ENCODE data around the gene WIPI1.

Gene WIPI1

DNA sequence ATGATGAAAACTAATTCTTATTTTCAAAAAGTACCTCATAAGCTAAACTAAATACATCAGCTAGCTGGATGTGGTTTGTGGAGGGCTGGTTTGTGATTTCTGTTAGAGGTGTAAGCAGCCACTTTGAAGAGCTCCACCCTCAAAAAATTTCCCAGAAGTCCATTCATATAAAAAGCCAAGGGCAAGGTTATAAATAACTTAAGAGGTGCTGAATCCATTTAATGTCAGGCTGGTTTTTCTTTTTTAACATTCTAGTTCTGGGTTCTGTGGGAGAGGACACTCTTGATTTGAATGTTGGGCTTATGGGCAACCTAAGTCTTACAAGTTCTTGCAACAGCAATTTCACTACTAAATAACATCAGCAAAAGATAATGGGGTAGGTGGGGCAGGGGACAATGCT, 3.4 kb upstream of the WIPI1 start:
- H3K4me1 ChIP-seq (ENCODE audit: control insufficient read depth, insufficient read depth, low read length), result peaks cover 3% of the 10 kb centered on the region; the same call in 1 of the 2 replicates
- H3K9me3 ChIP-seq (ENCODE audit: control insufficient read depth, insufficient read depth, low read length), result no peaks in the 10 kb centered on the region
- no peaks in the 10 kb centered on the region for H3K27me3 ChIP-seq (ENCODE audit: control insufficient read depth, insufficient read depth, low read length)
- no peak overlapping the region for H3K4me3 ChIP-seq (ENCODE audit: low read length)
- H3K36me3 ChIP-seq (ENCODE audit: control insufficient read depth, insufficient read depth, low read length), result no peaks in the 10 kb centered on the region; the same call in 1 of the 2 replicates
- no peak overlapping the region for H3K27ac ChIP-seq (ENCODE audit: low read length)
- DNase-seq (ENCODE audit: low read depth, low spot score), result no peak

DNA sequence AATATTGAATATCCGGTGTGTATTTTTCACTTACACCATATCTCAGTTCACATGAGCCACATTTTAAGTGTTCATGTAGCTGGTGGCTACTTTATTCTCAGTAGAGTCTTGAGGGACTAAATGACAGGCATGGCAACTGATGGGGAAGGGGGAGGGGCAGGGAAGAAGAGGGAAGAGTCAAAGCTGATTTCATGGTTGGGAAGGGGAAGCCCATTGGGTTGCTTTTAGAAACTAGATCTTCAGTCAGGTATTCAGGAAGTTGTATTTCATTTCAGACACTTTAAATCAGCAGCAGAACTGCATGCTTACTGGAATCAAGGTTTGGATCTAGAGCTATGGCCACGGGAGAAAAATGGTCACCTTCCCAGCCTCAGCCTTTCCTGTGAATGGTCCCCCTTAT, 2.9 kb upstream of the WIPI1 start:
- Histone ChIP-seq H3K27me3 (ENCODE audit: control insufficient read depth, insufficient read depth, low read length) (no peaks in the 10 kb centered on the region), H3K4me3 (ENCODE audit: low read length) (no peak overlapping the region), H3K36me3 (ENCODE audit: control insufficient read depth, insufficient read depth, low read length) (no peaks in the 10 kb centered on the region), H3K4me1 (ENCODE audit: control insufficient read depth, insufficient read depth, low read length) (peaks cover 3% of the 10 kb centered on the region; the same call in 1 of the 2 replicates), H3K9me3 (ENCODE audit: control insufficient read depth, insufficient read depth, low read length) (no peaks in the 10 kb centered on the region), H3K27ac (ENCODE audit: low read length) (no peak overlapping the region)
- no CpG with 5 or more reads among the region's 2 CpGs for WGBS (ENCODE audit: insufficient coverage, insufficient read length)
- DNase-seq (ENCODE audit: low read depth, low spot score), result no peak

DNA sequence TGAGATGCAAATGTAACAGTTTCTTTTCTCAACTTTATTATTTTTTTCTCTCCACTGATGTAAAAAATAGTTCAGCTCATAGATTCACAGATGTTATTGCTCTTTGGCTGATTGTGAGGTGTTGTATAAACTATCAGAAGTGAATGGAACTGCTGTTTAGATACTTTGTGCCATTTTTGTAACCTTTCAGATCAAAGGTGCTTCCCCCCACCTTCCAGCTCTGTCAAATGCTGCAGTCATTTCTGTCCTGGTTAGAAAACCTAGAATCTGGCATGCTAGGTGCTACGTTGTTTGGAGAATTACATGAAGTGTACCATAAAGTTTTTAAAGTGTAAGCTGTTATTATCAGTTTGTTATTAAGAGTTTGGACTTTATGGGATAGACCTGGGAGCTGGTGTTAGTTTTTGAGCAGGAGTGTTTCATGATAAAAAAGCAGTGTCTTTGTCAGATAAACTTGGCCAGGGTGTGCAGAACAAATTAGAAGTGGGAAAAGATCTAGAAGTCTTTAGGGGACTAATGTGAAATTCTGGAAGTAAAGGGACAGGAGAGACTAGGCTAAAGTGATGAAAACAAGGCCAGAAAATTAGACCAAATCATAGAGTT, 1.8 kb upstream of the WIPI1 start:
- DNase-seq (ENCODE audit: low read depth, low spot score), result no peak
- Histone ChIP-seq H3K27ac (ENCODE audit: low read length) (no peak overlapping the region), H3K27me3 (ENCODE audit: control insufficient read depth, insufficient read depth, low read length) (no peaks in the 10 kb centered on the region), H3K4me3 (ENCODE audit: low read length) (no peak overlapping the region), H3K36me3 (ENCODE audit: control insufficient read depth, insufficient read depth, low read length) (no peaks in the 10 kb centered on the region), H3K9me3 (ENCODE audit: control insufficient read depth, insufficient read depth, low read length) (no peaks in the 10 kb centered on the region), H3K4me1 (ENCODE audit: control insufficient read depth, insufficient read depth, low read length) (peaks cover 3% of the 10 kb centered on the region; the same call in 1 of the 2 replicates)
- WGBS (ENCODE audit: insufficient coverage, insufficient read length), result no CpG with 5 or more reads among the region's 1 CpG

DNA sequence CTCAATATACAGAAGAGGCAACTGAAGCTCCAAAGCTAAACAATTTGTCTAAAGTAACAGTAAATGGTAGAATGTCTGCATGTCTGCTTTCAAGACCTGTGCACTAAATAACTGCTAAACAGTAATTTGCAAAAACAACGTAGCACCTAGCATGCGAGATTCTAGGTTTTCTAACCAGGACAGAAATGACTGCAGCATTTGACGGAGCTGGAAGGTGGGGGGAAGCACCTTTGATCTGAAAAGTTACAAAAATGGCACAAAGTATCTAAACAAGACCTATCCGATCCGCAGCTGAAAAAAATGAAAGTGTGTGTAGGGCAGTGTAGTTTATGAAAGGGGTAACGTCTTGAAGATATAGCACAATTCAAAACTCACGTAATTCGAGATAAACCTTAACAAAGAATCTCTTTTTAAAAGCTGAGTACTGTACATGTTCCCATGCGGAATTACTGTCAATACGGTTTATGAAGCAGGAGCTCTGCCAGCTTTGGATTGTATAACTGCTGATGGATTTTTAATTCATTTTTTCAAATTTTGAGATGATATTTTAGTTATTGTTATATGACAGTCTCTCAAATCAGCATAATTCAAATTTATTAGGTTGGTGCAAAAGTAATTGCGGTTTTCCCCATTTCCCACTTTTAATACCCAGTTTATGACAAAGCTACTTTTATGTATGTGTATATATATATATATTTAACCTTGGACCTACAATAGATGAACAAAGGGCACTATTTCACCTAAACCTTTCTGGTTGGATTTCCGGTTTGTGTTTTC, 1.2 kb upstream of the WIPI1 start:
- Histone ChIP-seq H3K4me3 (ENCODE audit: low read length) (peak overlapping the region; percentile 29; the same call in 1 of the 2 replicates), H3K27ac (ENCODE audit: low read length) (no peak overlapping the region), H3K27me3 (ENCODE audit: control insufficient read depth, insufficient read depth, low read length) (no peaks in the 10 kb centered on the region), H3K4me1 (ENCODE audit: control insufficient read depth, insufficient read depth, low read length) (peaks cover 3% of the 10 kb centered on the region; the same call in 1 of the 2 replicates), H3K36me3 (ENCODE audit: control insufficient read depth, insufficient read depth, low read length) (no peaks in the 10 kb centered on the region), H3K9me3 (ENCODE audit: control insufficient read depth, insufficient read depth, low read length) (no peaks in the 10 kb centered on the region)
- DNase-seq (ENCODE audit: low read depth, low spot score), result no peak
- WGBS (ENCODE audit: insufficient coverage, insufficient read length), result no CpG with 5 or more reads among the region's 12 CpGs

DNA sequence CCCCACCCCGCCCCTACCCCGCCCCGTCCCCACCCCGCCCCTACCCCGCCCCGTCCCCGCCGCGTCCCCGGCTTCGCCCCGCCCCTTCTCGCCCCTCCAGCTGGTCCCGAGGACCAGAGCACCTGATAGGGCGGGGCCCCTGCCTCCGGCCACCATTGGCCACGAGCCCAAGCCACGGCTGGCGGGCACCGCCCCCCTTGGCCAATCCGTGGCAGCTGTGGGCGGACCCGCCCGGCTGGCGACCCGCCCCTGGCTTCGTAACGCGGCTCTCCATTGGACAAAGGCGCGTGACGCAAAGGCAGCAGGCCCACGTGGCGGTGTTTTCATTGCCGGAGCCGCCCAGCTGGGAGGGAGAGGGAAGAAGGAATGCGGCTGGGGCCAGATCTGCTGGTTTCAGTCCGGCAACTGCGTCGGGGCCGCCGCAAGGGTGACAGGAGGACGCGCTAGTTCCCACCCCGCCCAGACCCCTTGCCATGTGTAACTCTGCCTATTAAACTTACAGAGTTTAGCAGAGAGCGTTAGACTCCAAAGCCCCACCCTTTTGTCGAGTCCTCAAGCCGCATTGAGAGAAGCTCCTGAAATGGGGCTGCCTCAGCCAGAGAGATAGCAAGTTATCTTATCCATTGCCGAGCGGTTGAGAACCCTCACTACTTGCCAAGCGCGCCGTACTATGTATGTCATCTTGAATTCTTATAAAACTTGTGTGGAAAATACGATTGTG, 403 bp upstream of the WIPI1 start:
- DNase-seq (ENCODE audit: low read depth, low spot score), result peak; percentile 91
- Histone ChIP-seq H3K4me3 (ENCODE audit: low read length) (peak overlapping the region; percentile 29; the same call in 1 of the 2 replicates), H3K9me3 (ENCODE audit: control insufficient read depth, insufficient read depth, low read length) (no peaks in the 10 kb centered on the region), H3K27me3 (ENCODE audit: control insufficient read depth, insufficient read depth, low read length) (no peaks in the 10 kb centered on the region), H3K36me3 (ENCODE audit: control insufficient read depth, insufficient read depth, low read length) (no peaks in the 10 kb centered on the region), H3K4me1 (ENCODE audit: control insufficient read depth, insufficient read depth, low read length) (peaks cover 2% of the 10 kb centered on the region; the same call in 1 of the 2 replicates), H3K27ac (ENCODE audit: low read length) (no peak overlapping the region)
- no CpG with 5 or more reads among the region's 54 CpGs for WGBS (ENCODE audit: insufficient coverage, insufficient read length)

DNA sequence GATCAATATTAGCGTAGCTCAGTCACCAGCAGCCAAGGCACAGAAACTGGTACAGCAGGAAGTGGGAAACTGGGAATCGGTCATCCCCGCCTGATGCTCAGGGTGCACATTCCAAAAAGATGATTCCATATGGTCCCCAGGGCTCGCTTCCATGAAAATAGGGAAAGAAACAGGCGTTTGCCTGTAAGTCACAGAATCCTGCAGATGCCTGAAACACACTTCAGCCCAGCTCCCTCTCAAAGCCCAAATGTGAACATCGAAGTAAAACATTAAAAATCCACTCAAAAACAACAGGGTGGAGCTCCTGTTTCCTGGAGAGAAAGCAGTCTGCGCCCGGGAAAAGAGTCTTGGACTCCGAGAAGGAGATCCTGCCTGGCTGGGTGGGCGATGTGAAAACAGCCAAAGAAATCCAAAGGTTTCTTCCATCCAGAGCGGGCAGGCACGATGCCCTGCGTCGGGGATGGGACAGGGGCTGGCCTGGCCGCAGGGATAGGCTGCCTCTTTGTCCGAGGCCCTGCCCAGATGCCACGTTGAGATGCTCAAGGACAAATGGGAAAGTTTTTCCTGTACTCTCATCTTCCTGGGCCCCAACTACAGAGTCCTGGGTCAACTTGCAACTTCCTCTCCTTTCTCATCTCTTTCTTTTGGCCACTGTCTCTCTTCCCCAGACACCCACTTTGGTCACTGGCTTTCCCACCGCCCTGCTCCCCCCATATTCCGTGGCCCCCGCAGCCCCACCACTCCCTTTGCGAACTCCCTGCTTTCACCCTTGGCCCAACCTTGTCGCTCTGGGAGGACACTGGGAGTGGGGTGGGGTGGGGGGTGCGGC, 743 bp downstream of the WIPI1 start:
- WGBS (ENCODE audit: insufficient coverage, insufficient read length), result no CpG with 5 or more reads among the region's 23 CpGs
- Histone ChIP-seq H3K4me3 (ENCODE audit: low read length) (peak overlapping the region; percentile 76; the same call in 1 of the 2 replicates), H3K9me3 (ENCODE audit: control insufficient read depth, insufficient read depth, low read length) (no peaks in the 10 kb centered on the region), H3K4me1 (ENCODE audit: control insufficient read depth, insufficient read depth, low read length) (peaks cover under 1% of the 10 kb centered on the region; the same call in 1 of the 2 replicates), H3K27me3 (ENCODE audit: control insufficient read depth, insufficient read depth, low read length) (no peaks in the 10 kb centered on the region), H3K36me3 (ENCODE audit: control insufficient read depth, insufficient read depth, low read length) (no peaks in the 10 kb centered on the region), H3K27ac (ENCODE audit: low read length) (no peak overlapping the region)
- peak; percentile 52 for DNase-seq (ENCODE audit: low read depth, low spot score)

DNA sequence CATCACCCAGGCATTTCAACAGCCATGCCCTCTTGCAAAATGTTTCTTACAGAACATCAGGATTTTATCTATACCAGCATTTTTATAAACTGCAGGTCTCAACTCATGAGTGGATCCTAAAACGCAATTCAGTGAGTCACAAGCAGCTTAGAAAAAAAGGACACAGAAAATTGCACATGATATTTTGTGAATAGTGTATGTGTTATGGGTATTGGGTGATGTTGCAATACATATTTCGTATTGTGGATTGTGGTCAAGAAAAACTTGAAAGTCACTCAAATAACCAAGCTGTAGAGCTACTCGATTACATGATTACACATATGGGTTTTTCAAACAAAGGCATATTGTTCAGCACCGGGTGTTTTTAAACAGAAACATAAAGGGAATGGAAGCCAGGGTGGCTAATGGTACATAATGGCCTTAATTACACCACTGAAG, 1.4 kb downstream of the WIPI1 start:
- WGBS (ENCODE audit: insufficient coverage, insufficient read length), result 100% methylated on average over 1 of the region's 4 CpGs
- Histone ChIP-seq H3K4me1 (ENCODE audit: control insufficient read depth, insufficient read depth, low read length) (no peaks in the 10 kb centered on the region), H3K27ac (ENCODE audit: low read length) (no peak overlapping the region), H3K27me3 (ENCODE audit: control insufficient read depth, insufficient read depth, low read length) (no peaks in the 10 kb centered on the region), H3K4me3 (ENCODE audit: low read length) (no peak overlapping the region; the same call in 1 of the 2 replicates), H3K9me3 (ENCODE audit: control insufficient read depth, insufficient read depth, low read length) (no peaks in the 10 kb centered on the region), H3K36me3 (ENCODE audit: control insufficient read depth, insufficient read depth, low read length) (no peaks in the 10 kb centered on the region)
- DNase-seq (ENCODE audit: low read depth, low spot score), result no peak

DNA sequence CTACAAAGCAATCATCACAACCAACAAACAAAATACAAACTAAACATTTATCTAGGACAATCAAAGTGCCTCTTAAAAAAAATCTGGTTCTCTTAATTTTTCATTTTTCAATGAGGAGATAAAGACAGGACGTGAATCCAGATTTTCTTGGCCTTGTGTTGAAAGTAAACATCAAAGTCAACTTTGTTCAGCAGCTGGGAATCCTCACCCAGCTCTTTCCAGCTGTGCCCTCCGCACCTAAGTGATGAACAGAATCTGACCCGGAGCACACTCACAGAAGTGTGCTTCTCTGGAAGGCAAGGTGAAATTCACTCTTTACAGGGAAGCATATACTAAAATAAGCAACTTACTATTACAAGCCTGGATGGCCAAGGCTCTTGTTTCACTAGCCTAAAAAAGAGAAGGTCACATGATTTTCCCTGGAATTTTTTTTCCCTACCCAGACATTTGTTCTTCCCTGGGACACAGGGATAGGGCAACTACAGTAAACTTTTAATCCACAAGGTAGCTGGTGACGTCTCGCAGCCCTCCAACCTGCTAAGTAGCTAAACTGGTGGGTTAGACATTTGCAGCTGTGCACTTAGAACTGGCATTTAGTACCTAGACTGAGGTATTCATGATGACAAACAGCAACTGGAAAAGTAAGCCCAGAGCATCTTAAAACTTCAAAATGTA, 3.2 kb downstream of the WIPI1 start:
- no peak for DNase-seq (ENCODE audit: low read depth, low spot score)
- WGBS (ENCODE audit: insufficient coverage, insufficient read length), result no CpG with 5 or more reads among the region's 5 CpGs
- H3K27me3 ChIP-seq (ENCODE audit: control insufficient read depth, insufficient read depth, low read length), result no peaks in the 10 kb centered on the region
- no peaks in the 10 kb centered on the region for H3K9me3 ChIP-seq (ENCODE audit: control insufficient read depth, insufficient read depth, low read length)
- H3K4me3 ChIP-seq (ENCODE audit: low read length), result no peak overlapping the region
- H3K36me3 ChIP-seq (ENCODE audit: control insufficient read depth, insufficient read depth, low read length), result peaks cover 3% of the 10 kb centered on the region
- no peaks in the 10 kb centered on the region for H3K4me1 ChIP-seq (ENCODE audit: control insufficient read depth, insufficient read depth, low read length)
- no peak overlapping the region for H3K27ac ChIP-seq (ENCODE audit: low read length)

DNA sequence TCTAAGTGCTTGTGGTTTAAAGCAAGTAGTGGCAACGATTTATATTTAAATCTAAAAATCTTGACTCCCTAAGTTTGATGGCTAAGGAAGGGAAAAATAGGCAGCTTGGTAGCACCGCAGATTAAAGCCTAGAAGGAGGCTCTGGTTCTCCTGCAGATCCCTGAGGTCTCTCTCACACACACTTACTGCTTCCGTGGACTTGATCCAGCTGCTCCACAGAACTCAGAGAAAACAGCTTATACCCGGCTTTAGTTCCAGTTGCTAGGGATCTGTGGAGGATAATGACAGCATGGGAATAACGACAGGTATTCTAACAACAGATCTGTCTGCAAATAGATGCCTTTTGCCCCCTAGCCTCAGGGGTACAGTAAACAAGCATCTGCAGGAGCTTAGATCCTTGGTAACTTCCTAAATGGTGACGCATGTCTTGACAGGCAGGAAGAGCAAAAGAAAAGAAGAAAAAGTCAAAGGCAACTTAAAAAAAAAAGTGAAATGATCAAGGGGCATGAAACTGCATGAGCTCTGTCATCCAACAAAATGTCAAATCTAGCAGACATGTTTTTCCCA, 4.5 kb downstream of the WIPI1 start:
- DNase-seq (ENCODE audit: low read depth, low spot score), result no peak
- Histone ChIP-seq H3K4me3 (ENCODE audit: low read length) (no peak overlapping the region), H3K36me3 (ENCODE audit: control insufficient read depth, insufficient read depth, low read length) (peaks cover 3% of the 10 kb centered on the region), H3K27me3 (ENCODE audit: control insufficient read depth, insufficient read depth, low read length) (no peaks in the 10 kb centered on the region), H3K9me3 (ENCODE audit: control insufficient read depth, insufficient read depth, low read length) (no peaks in the 10 kb centered on the region), H3K4me1 (ENCODE audit: control insufficient read depth, insufficient read depth, low read length) (no peaks in the 10 kb centered on the region), H3K27ac (ENCODE audit: low read length) (no peak overlapping the region)
- no CpG with 5 or more reads among the region's 6 CpGs for WGBS (ENCODE audit: insufficient coverage, insufficient read length)
